SKM-1 (cell line): ENCODE measurements around the gene QRFP.

Experiments
- DNase-seq: peaks from one replicate; lab custom pipeline; 2025; ENCODE audit not compliant: unreplicated experiment; lab: John Stamatoyannopoulos, UW

Gene QRFP

GRCh38 chr9:130896233-130897014, at the start of gene QRFP:
Gene QRFP, minus strand, starts transcription at chr9:130896812. Its CDS starts 2,974 bp downstream, at chr9:130893838.
- no peak for DNase-seq

- no peak for DNase-seq
Observed at GRCh38 chr9:130945173-130945572, 48.6 kb upstream of the QRFP start.

- DNase-seq = no peak
Observed at GRCh38 chr9:130944510-130945058, 48.0 kb upstream of the QRFP start.

- no peak for DNase-seq
Observed at GRCh38 chr9:130943777-130944176, 47.2 kb upstream of the QRFP start.

GRCh38 chr9:130943221-130943620, 46.6 kb upstream of the QRFP start:
- no peak for DNase-seq

GRCh38 chr9:130942679-130943078, 46.1 kb upstream of the QRFP start:
- DNase-seq = no peak

GRCh38 chr9:130942084-130942483, 45.5 kb upstream of the QRFP start:
- no peak for DNase-seq

- DNase-seq = no peak
Observed at GRCh38 chr9:130940693-130941576, 44.3 kb upstream of the QRFP start.

GRCh38 chr9:130940027-130940549, 43.5 kb upstream of the QRFP start:
- no peak for DNase-seq

GRCh38 chr9:130939405-130940026, 42.9 kb upstream of the QRFP start:
- DNase-seq = no peak

GRCh38 chr9:130938652-130939404, 42.2 kb upstream of the QRFP start, which contains the start of gene FIBCD1:
Gene FIBCD1, minus strand, starts transcription at chr9:130939247. Its CDS starts 640 bp downstream, at chr9:130938607.
- no peak for DNase-seq

- DNase-seq = no peak
Observed at GRCh38 chr9:130938184-130938651, 41.6 kb upstream of the QRFP start.

- no peak for DNase-seq
Observed at GRCh38 chr9:130937146-130938076, 40.8 kb upstream of the QRFP start.

GRCh38 chr9:130936285-130937117, 39.9 kb upstream of the QRFP start:
- DNase-seq = no peak

- no peak for DNase-seq
Observed at GRCh38 chr9:130935648-130936271, 39.1 kb upstream of the QRFP start.

GRCh38 chr9:130934702-130935647, 38.4 kb upstream of the QRFP start:
- DNase-seq = no peak

GRCh38 chr9:130934246-130934645, 37.6 kb upstream of the QRFP start:
- no peak for DNase-seq
